Putamen (tissue), 1 donor: ENCODE data around the gene GLB1L2.

Experiments
- DNase-seq: peaks from one replicate; pipeline ENCODE4 v3.0.0-alpha.2; 2016; ENCODE audit warnings: low spot score

Gene GLB1L2

DNA sequence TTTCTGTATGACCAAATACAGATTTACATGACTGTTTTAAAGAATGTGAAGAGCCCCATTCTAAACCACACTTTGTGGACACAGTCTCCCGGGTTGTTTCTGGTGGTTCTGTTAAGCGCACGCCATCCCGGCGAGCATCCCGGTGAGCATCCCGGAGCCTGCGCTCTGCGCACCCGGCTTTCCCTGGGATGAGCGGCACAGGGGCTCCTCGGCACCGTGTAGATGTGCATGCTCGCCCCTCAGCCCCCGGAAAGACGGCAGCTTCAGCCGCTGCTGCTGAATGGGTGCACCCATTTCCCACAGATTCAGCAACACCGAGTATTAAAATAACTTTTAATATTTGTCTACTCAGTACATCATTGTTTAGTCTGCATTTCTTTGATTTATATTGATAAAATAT is 36.0 kb downstream of the GLB1L2 start:
- DNase-seq, result no peak

DNA sequence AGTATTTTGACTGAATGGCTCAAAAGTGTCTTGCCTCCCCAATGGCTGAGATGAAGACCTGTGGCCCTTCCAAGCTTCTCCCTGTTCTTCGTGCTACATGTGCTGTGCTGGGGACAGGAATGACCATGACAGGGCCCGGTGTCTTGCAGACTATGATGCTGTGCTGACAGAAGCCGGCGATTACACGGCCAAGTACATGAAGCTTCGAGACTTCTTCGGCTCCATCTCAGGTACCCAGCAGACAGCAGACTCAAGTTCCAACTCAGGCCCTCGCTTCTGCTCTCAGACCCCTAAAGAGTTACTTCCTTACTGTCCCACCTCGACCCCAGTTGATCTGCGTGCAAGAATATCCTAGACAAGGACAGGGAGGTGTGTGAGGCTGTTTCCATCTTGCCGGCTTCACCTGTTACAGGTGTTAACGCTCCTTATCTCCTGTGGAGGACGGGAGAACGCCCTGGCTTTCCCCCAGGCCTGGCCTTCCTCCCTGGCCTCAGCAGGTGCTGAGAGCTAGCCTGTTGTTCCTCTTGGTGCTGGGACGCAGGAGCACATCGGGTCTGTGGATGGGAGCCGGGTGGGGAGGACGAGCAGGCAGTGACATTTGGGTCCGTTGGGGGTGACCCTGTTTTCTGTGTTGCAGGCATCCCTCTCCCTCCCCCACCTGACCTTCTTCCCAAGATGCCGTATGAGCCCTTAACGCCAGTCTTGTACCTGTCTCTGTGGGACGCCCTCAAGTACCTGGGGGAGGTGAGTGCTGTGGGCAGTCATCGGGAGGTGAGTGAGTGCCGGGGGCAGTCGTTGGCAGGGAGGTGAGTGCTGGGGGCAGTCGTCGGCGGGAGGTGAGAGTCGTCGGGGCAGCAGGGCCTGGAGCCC is 38.1 kb downstream of the GLB1L2 start:
- no peak for DNase-seq

GRCh38 chr11:134370526-134371435 is 39.0 kb downstream of the GLB1L2 start:
- no peak for DNase-seq

DNA sequence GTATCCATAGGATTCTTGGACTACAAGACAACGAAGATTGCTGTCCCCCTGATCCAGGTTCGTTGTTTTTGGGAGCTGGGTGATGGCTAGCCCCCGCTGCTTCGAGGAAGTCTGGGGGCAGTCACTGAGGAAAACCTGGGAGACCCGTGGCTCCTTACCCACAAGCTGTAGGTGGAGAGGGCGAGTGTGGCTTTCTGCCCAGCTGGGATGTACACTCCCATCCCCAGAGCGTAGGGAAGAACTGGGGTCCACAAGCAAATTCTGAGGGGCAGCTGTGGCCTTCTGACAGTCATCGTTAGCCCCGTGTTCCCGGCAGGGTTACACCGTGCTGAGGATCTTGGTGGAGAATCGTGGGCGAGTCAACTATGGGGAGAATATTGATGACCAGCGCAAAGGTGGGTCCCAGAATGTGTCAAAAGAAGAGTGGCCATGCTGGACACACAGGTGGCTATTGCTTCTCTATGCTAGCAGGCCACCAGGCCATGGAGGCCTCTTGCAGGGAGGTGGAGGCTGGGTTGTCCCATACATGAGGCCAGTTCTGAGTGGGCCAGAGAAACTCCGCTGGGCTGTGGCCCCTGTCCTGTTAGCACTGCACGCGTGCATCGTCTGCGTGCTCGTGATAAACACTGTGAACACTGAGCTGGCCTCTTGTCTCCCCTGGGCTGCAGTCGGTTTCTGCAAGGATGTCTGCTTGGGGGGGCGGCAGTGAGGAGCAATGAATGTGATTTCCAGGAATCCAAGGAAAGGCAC is 39.8 kb downstream of the GLB1L2 start:
- no peak for DNase-seq

DNA sequence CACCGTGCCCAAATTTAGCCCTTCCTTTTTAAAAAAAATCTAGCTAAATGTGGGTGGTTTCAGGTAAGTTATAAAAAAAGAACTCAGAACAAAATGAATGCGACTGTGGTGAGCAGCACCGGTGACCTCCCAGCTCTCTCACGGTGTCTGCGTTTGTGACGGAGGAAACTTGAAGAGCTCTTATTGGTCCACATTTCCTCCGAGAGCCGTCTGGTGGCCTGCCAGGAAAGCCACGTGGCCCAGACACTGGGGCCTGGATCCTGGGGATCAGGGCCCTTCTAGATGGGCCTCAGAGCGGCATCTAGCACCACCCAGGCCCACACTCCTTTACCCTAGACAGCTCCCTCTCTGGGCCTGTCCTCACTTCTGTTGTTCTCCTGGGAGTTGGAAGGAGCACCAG is 40.7 kb downstream of the GLB1L2 start:
- no peak for DNase-seq

- no peak for DNase-seq
Observed at GRCh38 chr11:134372961-134373360, 41.2 kb downstream of the GLB1L2 start.

DNA sequence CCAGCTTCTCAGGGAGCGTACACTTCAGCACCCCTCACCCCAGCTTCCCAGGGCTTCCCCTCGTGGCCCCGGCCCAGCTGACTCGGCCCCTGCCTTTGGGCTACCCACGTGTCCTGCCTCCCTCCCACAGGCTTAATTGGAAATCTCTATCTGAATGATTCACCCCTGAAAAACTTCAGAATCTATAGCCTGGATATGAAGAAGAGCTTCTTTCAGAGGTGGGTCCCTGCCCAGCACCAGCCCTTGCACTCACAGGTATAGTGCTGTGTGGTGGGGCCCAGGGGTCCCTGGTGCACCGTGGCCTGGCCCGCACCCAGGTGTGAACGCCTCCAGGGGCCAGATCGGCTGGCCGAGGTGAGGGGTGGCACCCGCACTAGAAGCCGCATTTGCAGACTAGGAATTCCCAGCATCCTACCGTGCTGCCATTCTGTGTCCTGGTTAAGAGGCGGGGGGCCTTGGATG is 41.8 kb downstream of the GLB1L2 start:
- no peak for DNase-seq

DNA sequence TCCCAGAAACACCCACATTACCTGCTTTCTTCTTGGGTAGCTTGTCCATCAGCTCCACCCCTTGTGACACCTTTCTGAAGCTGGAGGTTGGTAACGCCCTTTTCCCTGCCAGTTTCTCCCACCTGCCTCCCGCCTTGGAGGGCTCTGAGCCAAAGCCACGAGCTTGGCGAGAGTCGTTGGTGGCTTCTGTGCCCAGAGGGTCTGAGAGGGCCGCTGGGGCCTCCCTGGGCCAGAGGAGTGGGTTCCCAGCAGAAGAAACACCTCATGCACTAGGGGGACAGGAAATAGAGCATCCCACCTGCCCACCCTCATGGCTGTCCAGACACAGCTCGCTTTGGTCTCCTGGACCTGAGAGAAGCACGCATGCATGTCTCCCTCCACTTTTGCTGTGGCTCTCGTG is 42.4 kb downstream of the GLB1L2 start:
- no peak for DNase-seq

GRCh38 chr11:134374891-134375550 is 43.2 kb downstream of the GLB1L2 start:
- DNase-seq, result no peak

DNA sequence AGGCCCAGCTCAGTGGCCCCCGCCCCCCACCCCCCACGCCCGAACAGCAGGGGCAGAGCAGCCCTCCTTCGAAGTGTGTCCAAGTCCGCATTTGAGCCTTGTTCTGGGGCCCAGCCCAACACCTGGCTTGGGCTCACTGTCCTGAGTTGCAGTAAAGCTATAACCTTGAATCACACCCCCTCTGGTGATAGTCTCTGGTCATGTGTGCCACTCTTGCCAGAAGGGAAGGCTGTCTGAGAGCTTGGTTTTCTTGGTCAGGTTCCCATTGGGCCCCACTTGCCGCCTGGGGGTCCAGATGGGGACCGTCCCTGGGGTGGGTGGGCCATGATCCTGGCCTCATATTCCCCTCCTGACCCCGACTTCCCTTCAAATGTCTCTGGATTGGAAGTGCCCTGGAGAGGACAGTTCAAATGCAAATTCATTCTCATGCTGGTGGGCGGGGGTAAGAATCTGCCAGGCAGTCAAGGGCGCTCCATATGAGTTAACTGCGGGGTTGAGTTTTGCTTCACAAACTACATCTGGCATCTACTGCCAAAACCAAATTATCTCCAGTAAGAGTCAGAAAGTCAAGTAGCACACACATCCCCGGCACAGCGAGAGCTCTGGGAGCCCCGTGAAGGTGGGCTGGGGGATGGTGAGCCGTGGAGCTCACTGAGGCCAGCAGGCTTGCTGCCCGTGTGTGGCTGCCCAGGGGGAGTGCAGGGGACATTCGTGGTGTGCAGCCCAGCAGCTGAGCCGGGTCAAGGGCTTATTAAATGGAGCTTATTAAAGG is 44.5 kb downstream of the GLB1L2 start:
- DNase-seq, result no peak

GRCh38 chr11:134377876-134378275 is 46.1 kb downstream of the GLB1L2 start:
- DNase-seq, result no peak

DNA sequence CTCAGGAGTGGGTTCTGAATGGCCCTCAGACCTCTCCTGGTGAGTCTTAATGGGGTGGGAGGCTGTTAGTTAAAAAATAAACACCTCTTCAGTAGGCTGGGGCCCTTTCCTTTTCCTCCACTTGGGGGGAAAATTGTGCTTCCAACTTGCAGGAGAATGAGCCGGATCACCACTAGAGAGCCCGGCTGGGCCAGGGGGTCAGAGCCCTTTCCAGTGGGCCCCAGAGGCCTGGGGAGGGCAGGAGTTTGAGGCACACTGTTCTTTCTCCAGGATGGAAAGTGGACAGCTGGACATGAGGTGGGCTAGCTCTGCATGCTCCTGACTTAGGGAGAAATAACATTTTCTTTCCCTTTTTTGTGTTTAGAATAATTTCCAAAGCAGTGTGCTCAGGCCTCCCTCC is 47.5 kb downstream of the GLB1L2 start:
- no peak for DNase-seq

DNA sequence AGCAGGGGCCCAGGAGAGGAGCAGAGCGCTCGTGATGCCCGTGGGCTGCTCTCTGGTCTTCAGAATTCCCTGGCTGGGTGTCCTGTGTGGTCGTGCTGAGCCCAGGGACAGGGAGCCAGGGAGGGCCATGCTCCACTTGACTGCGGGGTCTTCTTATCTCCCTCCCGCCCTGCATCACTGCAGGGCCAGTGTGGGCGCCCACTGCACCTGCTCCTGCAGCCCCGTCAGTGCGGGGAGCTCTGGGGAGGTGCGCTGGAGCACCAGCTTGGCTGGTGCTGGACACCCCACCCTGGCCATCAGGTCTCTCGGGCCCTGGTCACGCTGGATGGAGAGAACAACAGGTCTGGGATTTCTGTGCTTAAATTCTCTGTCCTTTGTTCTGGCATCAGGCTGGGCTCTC is 48.4 kb downstream of the GLB1L2 start:
- DNase-seq, result no peak

- no peak for DNase-seq
Observed at GRCh38 chr11:134380785-134381184, 49.0 kb downstream of the GLB1L2 start.

DNA sequence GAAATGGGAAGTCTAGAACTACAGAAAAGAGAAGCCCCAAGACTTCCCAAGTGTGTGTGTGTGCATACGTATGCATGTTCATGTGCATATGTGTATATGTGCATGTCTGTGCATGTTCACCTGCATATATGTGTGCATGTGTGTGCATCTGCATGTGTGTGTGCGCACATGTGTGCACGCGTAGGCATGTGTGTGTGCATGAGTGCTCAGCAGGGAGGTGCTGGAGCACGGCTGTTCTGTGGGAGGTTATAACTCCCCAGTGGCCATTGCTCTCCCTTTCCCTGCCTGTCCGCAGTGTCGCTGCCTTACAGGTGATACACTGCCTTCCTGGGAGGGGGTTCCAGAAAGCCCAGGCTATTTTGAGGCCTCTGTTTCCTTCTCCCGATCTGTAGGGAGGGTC is 50.5 kb downstream of the GLB1L2 start:
- DNase-seq, result no peak

GRCh38 chr11:134382830-134383229 is 51.0 kb downstream of the GLB1L2 start:
- no peak for DNase-seq

GRCh38 chr11:134383576-134384221 is 51.9 kb downstream of the GLB1L2 start:
- no peak for DNase-seq

DNA sequence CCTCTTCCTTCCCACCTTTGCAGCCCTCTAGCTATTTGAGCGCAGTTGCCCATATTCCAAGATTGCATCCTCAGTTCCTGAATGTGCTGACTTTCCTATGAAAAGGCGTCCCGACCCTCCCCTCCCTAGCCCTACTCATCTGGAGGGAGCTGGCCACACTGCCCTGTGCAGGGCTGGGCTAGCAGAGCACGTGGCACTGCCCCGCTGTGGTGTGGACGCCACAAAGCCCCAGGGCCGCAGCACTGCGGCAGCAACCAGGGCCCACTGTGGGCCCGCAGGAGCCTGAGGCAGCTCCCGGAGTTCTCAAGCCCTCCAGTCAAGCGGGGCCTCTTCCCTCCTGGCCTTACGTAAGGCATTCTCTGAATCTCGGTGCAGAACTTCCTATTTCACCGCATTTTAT is 52.6 kb downstream of the GLB1L2 start:
- no peak for DNase-seq

DNA sequence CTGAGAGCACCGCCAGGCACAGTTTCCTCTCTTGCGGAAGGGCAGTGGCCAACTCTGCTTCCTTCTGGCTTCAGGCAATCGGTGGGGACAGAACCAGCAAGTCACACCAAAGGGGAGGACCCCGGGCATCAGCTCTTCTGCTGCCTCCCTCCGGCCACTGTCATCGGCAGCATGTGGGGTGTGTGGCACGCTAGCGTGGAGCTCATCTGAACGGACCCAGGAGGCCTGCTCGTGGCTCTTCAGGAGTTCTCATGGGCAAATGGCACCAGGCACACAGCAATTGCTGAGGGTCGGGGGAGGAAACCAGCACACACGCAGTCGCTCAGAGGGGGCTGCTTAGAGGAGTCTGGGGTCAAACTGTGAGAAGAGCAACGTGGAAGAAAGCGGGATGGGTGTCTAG is 53.4 kb downstream of the GLB1L2 start:
- DNase-seq, result no peak

- no peak for DNase-seq
Observed at GRCh38 chr11:134385774-134386565, 54.2 kb downstream of the GLB1L2 start.
